Neural cell (in vitro differentiated cells): Measurements from ENCODE around the gene WNT3A. TPM values are rescaled to one million over a fixed set of nuclear protein-coding genes. Genes with fewer than 3 reads are reported as not detected.

Experiments used
- H2AFZ ChIP-seq: fragments of 200-600, 300-800 bp; sonication (generic), shearing (Covaris generic); 2 replicates; pipeline ENCODE4 v1.6.0; 2014; ENCODE audit warnings: low read depth, mild to moderate bottlenecking, antibody characterized with exemption, low read length, moderate library complexity
- H3F3A ChIP-seq: fragments of 200-600 bp; shearing (Covaris generic); 2 replicates; pipeline ENCODE4 v1.6.1; 2016; ENCODE audit warnings: mild to moderate bottlenecking, moderate library complexity, mixed read lengths, antibody characterized with exemption, low read length; ENCODE audit not compliant: insufficient read depth, poor library complexity, severe bottlenecking
- H3K27ac ChIP-seq: fragments of 200-600, 300-800 bp; sonication (generic), shearing (Covaris generic); 2 replicates; pipeline ENCODE4 v1.5.1; 2014; ENCODE audit warnings: mild to moderate bottlenecking, low read length, moderate library complexity
- H3K27me3 ChIP-seq: fragments of 300-800, 200-600 bp; sonication (generic), shearing (Covaris generic); 2 replicates; pipeline ENCODE4 v1.6.0; 2014; ENCODE audit warnings: mild to moderate bottlenecking, low read depth, low read length, moderate library complexity; ENCODE audit not compliant: insufficient read depth
- H3K36me3 ChIP-seq: fragments of 300-800, 200-600 bp; sonication (generic), shearing (Covaris generic); 2 replicates; pipeline ENCODE4 v1.5.1; 2014; ENCODE audit warnings: mild to moderate bottlenecking, antibody characterized with exemption, low read length, moderate library complexity; ENCODE audit not compliant: insufficient read depth
- H3K4me2 ChIP-seq: fragments of 300-800, 200-600 bp; sonication (generic), shearing (Covaris generic); 2 replicates; pipeline ENCODE4 v1.6.0; 2014; ENCODE audit warnings: mild to moderate bottlenecking, low read length
- H3K4me3 ChIP-seq: fragments of 300-800, 200-600 bp; sonication (generic), shearing (Covaris generic); 2 replicates; pipeline ENCODE4 v1.5.1; 2014; ENCODE audit warnings: mild to moderate bottlenecking, low read length, moderate library complexity
- H3K79me2 ChIP-seq: fragments of 200-600 bp; shearing (Covaris generic); replicated peaks from 2 replicates; pipeline ENCODE4 v1.6.0; 2014; ENCODE audit warnings: mild to moderate bottlenecking, low read length, moderate library complexity; ENCODE audit not compliant: insufficient read depth
- H3K9ac ChIP-seq: fragments of 300-800, 200-600 bp; sonication (generic), shearing (Covaris generic); 2 replicates; pipeline ENCODE4 v1.6.1; 2016; ENCODE audit warnings: mild to moderate bottlenecking, low read length, mixed read lengths
- H3K9me2 ChIP-seq: fragments of 200-600 bp; shearing (Covaris generic); 2 replicates; pipeline ENCODE4 v1.6.1; 2016; ENCODE audit warnings: mild to moderate bottlenecking, low read length, mixed read lengths; ENCODE audit not compliant: insufficient read depth
- H3K9me3 ChIP-seq: fragments of 200-600, 300-800 bp; sonication (generic), shearing (Covaris generic); 2 replicates; pipeline ENCODE4 v1.6.1; 2016; ENCODE audit warnings: mild to moderate bottlenecking, mixed run types, low read length, moderate library complexity, mixed read lengths
- H4K20me1 ChIP-seq: fragments of 200-600 bp; shearing (Covaris generic); 2 replicates; pipeline ENCODE4 v1.6.1; 2016; ENCODE audit warnings: mild to moderate bottlenecking, mixed run types; ENCODE audit not compliant: insufficient read depth
- CTCF ChIP-seq: fragments of 450-650 bp; IDR thresholded peaks from 2 replicates; pipeline ENCODE4 v1.5.1; 2014; ENCODE audit warnings: antibody characterized with exemption, mild to moderate bottlenecking, moderate library complexity; ENCODE audit not compliant: poor library complexity, severe bottlenecking
- EP300 ChIP-seq: fragments of 450-650 bp; conservative IDR thresholded peaks from 2 replicates; pipeline ENCODE4 v1.6.1; 2014; ENCODE audit warnings: antibody characterized with exemption, mild to moderate bottlenecking, moderate library complexity; ENCODE audit not compliant: poor library complexity, severe bottlenecking
- EZH2 ChIP-seq: fragments of 200-600, 300-800 bp; shearing (Covaris generic), sonication (generic); IDR thresholded peaks from 2 replicates; pipeline ENCODE4 v1.6.1; 2014; ENCODE audit warnings: antibody characterized with exemption, low read length, borderline replicate concordance, mild to moderate bottlenecking; ENCODE audit not compliant: insufficient read depth, poor library complexity, severe bottlenecking
- MXI1 ChIP-seq: fragments of 450-650 bp; conservative IDR thresholded peaks from 2 replicates; pipeline ENCODE4 v1.6.1; 2014; ENCODE audit warnings: antibody characterized with exemption, mild to moderate bottlenecking; ENCODE audit not compliant: poor library complexity, severe bottlenecking
- POLR2AphosphoS5 ChIP-seq: IDR thresholded peaks from 2 replicates; pipeline ENCODE4 v1.6.1; 2012
- RAD21 ChIP-seq: fragments of 450-650 bp; conservative IDR thresholded peaks from 2 replicates; pipeline ENCODE4 v1.6.1; 2014; ENCODE audit warnings: antibody characterized with exemption, mild to moderate bottlenecking, moderate library complexity
- REST ChIP-seq: IDR thresholded peaks from 2 replicates; pipeline ENCODE4 v1.6.1; 2012; ENCODE audit warnings: borderline replicate concordance
- SMC3 ChIP-seq: fragments of 450-650 bp; conservative IDR thresholded peaks from 2 replicates; pipeline ENCODE4 v1.6.1; 2014; ENCODE audit warnings: antibody characterized with exemption, mild to moderate bottlenecking, moderate library complexity; ENCODE audit not compliant: poor library complexity
- TAF1 ChIP-seq: IDR thresholded peaks from 2 replicates; pipeline ENCODE4 v1.6.1; 2012; ENCODE audit warnings: low read depth
- polyA plus RNA-seq: library from polyadenylated mRNA; depleted of rRNA; stranded (reverse); fragments of >200 nt; gene quantifications from 2 replicates; pipeline ENCODE4 v1.2.3, GENCODE V29; 2014

WNT3A gene
- polyA plus RNA-seq, 1 donor from 2014 or later = 0.14 TPM

GRCh38 chr1:228107636-228108035 lies 100.8 kb downstream of the WNT3A start:
- H3K9me3 ChIP-seq = no peaks in the 10 kb centered on the region
- no peak overlapping the region for H2AFZ ChIP-seq
- no peak for TF ChIP-seq RAD21
- no peak for TF ChIP-seq POLR2AphosphoS5
- no peak for TF ChIP-seq CTCF
- no peak for TF ChIP-seq REST
- no peak for TF ChIP-seq EP300
- no peak for TF ChIP-seq EZH2
- TF ChIP-seq SMC3 = no peak
- TF ChIP-seq TAF1 = no peak
- TF ChIP-seq MXI1 = no peak
- H3K27ac ChIP-seq = no peak overlapping the region
- H3K27me3 ChIP-seq = no peaks in the 10 kb centered on the region
- no peaks in the 10 kb centered on the region for H3F3A ChIP-seq
- H4K20me1 ChIP-seq = no peaks in the 10 kb centered on the region
- no peaks in the 10 kb centered on the region for H3K36me3 ChIP-seq
- H3K4me3 ChIP-seq = peak overlapping the region; percentile 82
- H3K79me2 ChIP-seq = peaks cover 18% of the 10 kb centered on the region
- no peak overlapping the region for H3K4me2 ChIP-seq
- no peaks in the 10 kb centered on the region for H3K9me2 ChIP-seq
- H3K9ac ChIP-seq = no peak overlapping the region

GRCh38 chr1:228108055-228108690 lies 101.4 kb downstream of the WNT3A start:
- peak overlapping the region; percentile 76 for H3K27ac ChIP-seq
- peak overlapping the region; percentile 85 for H3K4me2 ChIP-seq
- H3K9me3 ChIP-seq = no peaks in the 10 kb centered on the region
- no peaks in the 10 kb centered on the region for H3K9me2 ChIP-seq
- H3K79me2 ChIP-seq = peaks cover 18% of the 10 kb centered on the region
- no peaks in the 10 kb centered on the region for H3F3A ChIP-seq
- no peaks in the 10 kb centered on the region for H3K36me3 ChIP-seq
- no peak for TF ChIP-seq SMC3
- TF ChIP-seq EZH2 = no peak
- TF ChIP-seq TAF1 = no peak
- no peak for TF ChIP-seq REST
- no peak for TF ChIP-seq MXI1
- TF ChIP-seq RAD21 = no peak
- TF ChIP-seq CTCF = no peak
- TF ChIP-seq EP300 = no peak
- TF ChIP-seq POLR2AphosphoS5 = no peak
- no peaks in the 10 kb centered on the region for H4K20me1 ChIP-seq
- H3K27me3 ChIP-seq = no peaks in the 10 kb centered on the region
- H2AFZ ChIP-seq = no peak overlapping the region
- peak overlapping the region; percentile 82 for H3K4me3 ChIP-seq
- peak overlapping the region; percentile 88 for H3K9ac ChIP-seq
